Measurements from ENCODE around the gene HMOX1. TPM values are rescaled to one million over a fixed set of nuclear protein-coding genes. Genes with fewer than 3 reads are reported as not detected.
A peak's percentile ranks its signal among the peaks of the same experiment; 100 is the strongest.

Gene HMOX1
- total RNA-seq, 1 donor from 2014 or later = 4.3 TPM

DNA sequence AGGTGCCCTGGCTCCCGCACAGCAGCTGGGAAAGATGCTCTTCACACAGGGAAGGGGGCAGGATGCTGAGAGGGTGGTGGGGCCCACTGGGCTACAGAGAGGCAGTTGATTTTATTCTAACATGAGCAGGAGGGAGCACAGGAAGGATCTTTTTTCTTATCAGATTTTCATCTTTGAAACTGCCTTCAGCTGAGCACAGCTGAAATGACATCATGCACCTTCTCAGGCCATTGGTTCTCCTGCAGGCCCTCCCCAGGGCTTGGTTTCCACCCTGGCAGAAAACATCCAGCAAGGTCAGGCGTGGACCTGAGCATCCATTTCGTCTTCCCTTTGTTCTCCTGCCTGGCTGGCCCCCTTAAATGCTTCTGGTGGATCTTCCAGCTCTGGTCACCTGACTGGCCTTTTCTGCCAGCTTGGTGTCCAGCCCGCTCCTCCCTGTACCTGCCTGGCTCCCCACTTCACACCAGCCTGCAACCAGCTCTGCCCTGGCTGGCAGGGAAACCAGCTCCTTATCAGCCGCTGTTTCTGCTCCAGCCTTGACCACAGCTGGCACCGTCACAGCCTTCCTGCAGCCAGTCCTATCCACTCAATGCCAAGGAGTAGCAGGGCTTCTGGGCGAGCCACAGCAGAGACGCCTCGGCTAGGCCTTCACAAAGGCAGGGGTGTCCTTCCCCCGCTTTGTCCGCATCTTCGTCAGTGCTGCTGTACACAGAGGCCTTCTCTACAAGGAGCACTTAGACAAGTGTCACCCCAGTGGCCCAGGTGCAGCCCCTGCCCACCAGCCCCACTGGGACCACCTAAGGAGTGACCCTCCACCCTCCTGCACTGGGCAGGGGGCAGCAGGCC lies 44.7 kb upstream of the HMOX1 start:
- Mint-ChIP-seq H3K27ac (no peak overlapping the region), H3K9me3 (ENCODE audit: low read depth) (no peaks in the 10 kb centered on the region), H3K4me1 (ENCODE audit: low read depth) (no peaks in the 10 kb centered on the region), H3K36me3 (ENCODE audit: insufficient read depth) (peaks cover 7% of the 10 kb centered on the region), H3K4me3 (ENCODE audit: low read depth) (no peak overlapping the region), H3K27me3 (no peaks in the 10 kb centered on the region)
- TF ChIP-seq CTCF (IDR thresholded peaks at IDR 0.05; ENCODE audit: unreplicated experiment) = no peak
- no peak for DNase-seq (ENCODE audit: low spot score, unreplicated experiment)

- Mint-ChIP-seq H3K4me3 (ENCODE audit: low read depth) (no peak overlapping the region), H3K27me3 (no peaks in the 10 kb centered on the region), H3K36me3 (ENCODE audit: insufficient read depth) (peaks cover 5% of the 10 kb centered on the region), H3K4me1 (ENCODE audit: low read depth) (no peaks in the 10 kb centered on the region), H3K27ac (peak overlapping the region; percentile 62), H3K9me3 (ENCODE audit: low read depth) (no peaks in the 10 kb centered on the region)
- DNase-seq (ENCODE audit: low spot score, unreplicated experiment) = no peak
- TF ChIP-seq CTCF (IDR thresholded peaks at IDR 0.05; ENCODE audit: unreplicated experiment) = no peak
Measured at GRCh38 chr22:35337932-35338331, 43.0 kb upstream of the HMOX1 start.

DNA sequence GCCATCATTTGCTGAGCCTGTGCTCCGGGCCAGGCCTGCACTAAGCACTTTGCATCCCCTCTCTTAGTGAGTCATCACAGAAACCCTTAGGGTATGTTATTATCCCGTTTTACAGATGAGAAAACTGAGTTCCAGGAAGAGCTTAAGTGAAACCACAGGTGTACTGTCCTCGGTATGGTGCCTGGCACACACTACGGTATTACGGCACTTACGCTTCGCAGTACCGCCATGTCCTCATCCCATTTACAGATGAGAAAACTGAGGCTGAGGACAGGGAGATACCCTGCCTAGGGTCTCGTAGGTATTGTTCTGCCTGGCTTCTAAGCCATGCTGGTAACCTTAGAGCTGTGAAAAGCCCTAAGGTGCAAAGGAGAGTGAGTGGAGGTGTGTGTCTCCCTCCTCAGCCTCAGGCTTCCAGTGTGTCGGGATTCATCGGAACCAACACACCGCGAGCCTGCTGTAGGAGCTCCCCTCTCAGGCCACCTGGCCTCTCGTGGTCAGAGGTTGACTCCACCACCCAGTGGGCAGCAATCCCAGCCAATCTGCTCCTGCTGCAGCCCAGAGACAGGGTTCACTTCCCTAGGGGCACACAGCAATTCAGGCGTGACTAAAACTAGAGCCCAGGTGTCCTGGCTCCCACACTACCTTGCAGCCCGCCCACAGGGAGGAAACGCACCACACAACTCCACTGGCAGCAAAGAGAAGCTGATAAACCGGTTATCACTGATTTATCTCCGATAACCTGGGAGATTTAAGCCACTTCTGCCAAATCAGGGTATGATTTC lies 39.6 kb upstream of the HMOX1 start:
- H3K36me3 Mint-ChIP-seq (ENCODE audit: insufficient read depth) = peaks cover 5% of the 10 kb centered on the region
- no peak overlapping the region for H3K4me3 Mint-ChIP-seq (ENCODE audit: low read depth)
- H3K4me1 Mint-ChIP-seq (ENCODE audit: low read depth) = no peaks in the 10 kb centered on the region
- TF ChIP-seq CTCF (IDR thresholded peaks at IDR 0.05; ENCODE audit: unreplicated experiment) = no peak
- no peaks in the 10 kb centered on the region for H3K9me3 Mint-ChIP-seq (ENCODE audit: low read depth)
- H3K27ac Mint-ChIP-seq = no peak overlapping the region
- no peaks in the 10 kb centered on the region for H3K27me3 Mint-ChIP-seq
- no peak for DNase-seq (ENCODE audit: low spot score, unreplicated experiment)

GRCh38 chr22:35342390-35342789 lies 38.5 kb upstream of the HMOX1 start:
- Mint-ChIP-seq H3K9me3 (ENCODE audit: low read depth) (no peaks in the 10 kb centered on the region), H3K27ac (no peak overlapping the region), H3K36me3 (ENCODE audit: insufficient read depth) (peaks cover 5% of the 10 kb centered on the region), H3K4me1 (ENCODE audit: low read depth) (no peaks in the 10 kb centered on the region), H3K4me3 (ENCODE audit: low read depth) (no peak overlapping the region), H3K27me3 (no peaks in the 10 kb centered on the region)
- DNase-seq (ENCODE audit: low spot score, unreplicated experiment) = no peak
- no peak for TF ChIP-seq CTCF (IDR thresholded peaks at IDR 0.05; ENCODE audit: unreplicated experiment)

GRCh38 chr22:35343664-35344550 lies 37.0 kb upstream of the HMOX1 start:
- Mint-ChIP-seq H3K4me1 (ENCODE audit: low read depth) (no peaks in the 10 kb centered on the region), H3K27me3 (no peaks in the 10 kb centered on the region), H3K36me3 (ENCODE audit: insufficient read depth) (peaks cover 3% of the 10 kb centered on the region), H3K27ac (no peak overlapping the region), H3K9me3 (ENCODE audit: low read depth) (no peaks in the 10 kb centered on the region), H3K4me3 (ENCODE audit: low read depth) (no peak overlapping the region)
- TF ChIP-seq CTCF (IDR thresholded peaks at IDR 0.05; ENCODE audit: unreplicated experiment) = no peak
- no peak for DNase-seq (ENCODE audit: low spot score, unreplicated experiment)
